SK-N-SH (cell line): Measurements from ENCODE around the gene CDK3. TPM values are rescaled to one million over a fixed set of nuclear protein-coding genes. Genes with fewer than 3 reads are reported as not detected.
A peak's percentile ranks its signal among the peaks of the same experiment; 100 is the strongest.

Experiments
- CTCF ChIA-PET: fragments of 300-600, 350-600 bp; formaldehyde crosslinking; extraction: SDS; loops from one replicate; lab custom pipeline; 2021; lab: Yijun Ruan, JAX
- POLR2A ChIA-PET: fragments of 350-600 bp; sonication (Branson Sonifier 250); formaldehyde crosslinking; extraction: SDS; loops from one replicate; lab custom pipeline; 2020; ENCODE audit warnings: antibody characterized with exemption, inconsistent platforms; lab: Yijun Ruan, JAX
- DNase-seq: peaks from one replicate; pipeline ENCODE4 v3.0.0; 2012
- H2AFZ ChIP-seq: fragments of 200-600 bp; sonication (generic); 2 replicates; pipeline ENCODE4 v1.8.1; 2016; ENCODE audit warnings: antibody characterized with exemption, mild to moderate bottlenecking, low read depth
- H3F3A ChIP-seq: fragments of 200-600 bp; sonication (generic); replicated peaks from 2 replicates; pipeline ENCODE3; 2016; ENCODE audit warnings: antibody characterized with exemption, mild to moderate bottlenecking; ENCODE audit not compliant: insufficient read depth
- H3K27ac ChIP-seq, 2 experiments: fragments of 200-500 bp in 1 of 2; fragments of 200-600 bp in 1 of 2; sonication (Bioruptor generic) in 1 of 2; sonication (generic), shearing (Covaris generic) in 1 of 2; 2 replicates each; pipeline versions ENCODE4 v1.5.1 to v1.6.1; 2014 to 2016; ENCODE audit warnings: low read depth in 2 of 2, inconsistent platforms in 1 of 2, low read length in 1 of 2, mild to moderate bottlenecking in 1 of 2, mixed read lengths in 1 of 2
- H3K27me3 ChIP-seq: fragments of 200-600 bp; sonication (generic), shearing (Covaris generic); 2 replicates; pipeline ENCODE4 v1.6.1; 2016; ENCODE audit warnings: mixed run types; ENCODE audit not compliant: insufficient read depth
- H3K36me3 ChIP-seq, 2 experiments: fragments of 200-500 bp in 1 of 2; fragments of 200-600 bp in 1 of 2; sonication (Bioruptor generic) in 1 of 2; sonication (generic) in 1 of 2; replicated peaks in 1 of 2; 2 replicates each; pipeline versions ENCODE3 to v1.5.1; 2014 to 2016; ENCODE audit warnings: low read length in 1 of 2, mild to moderate bottlenecking in 1 of 2; ENCODE audit not compliant: insufficient read depth in 2 of 2, control insufficient read depth in 1 of 2
- H3K4me1 ChIP-seq, 2 experiments: fragments of 200-500 bp in 1 of 2; fragments of 200-600 bp in 1 of 2; sonication (Bioruptor generic) in 1 of 2; sonication (generic), shearing (Covaris generic) in 1 of 2; 2 replicates each; pipeline versions ENCODE4 v1.5.1 to v1.6.1; 2014 to 2016; ENCODE audit warnings: low read depth in 1 of 2, low read length in 1 of 2, mixed run types in 1 of 2; ENCODE audit not compliant: insufficient read depth in 2 of 2, control insufficient read depth in 1 of 2
- H3K4me2 ChIP-seq: fragments of 200-600 bp; sonication (generic), shearing (Covaris generic); 2 replicates; pipeline ENCODE4 v1.6.1; 2017; ENCODE audit warnings: mixed run types
- H3K4me3 ChIP-seq, 2 experiments: fragments of 200-500 bp in 1 of 2; fragments of 200-600 bp in 1 of 2; sonication (Bioruptor generic) in 1 of 2; sonication (generic), shearing (Covaris generic) in 1 of 2; 2 replicates each; pipeline versions ENCODE4 v1.5.1 to v1.8.1; 2014 to 2016; ENCODE audit warnings: low read depth in 2 of 2, inconsistent platforms in 1 of 2, low read length in 1 of 2, mild to moderate bottlenecking in 1 of 2, mixed read lengths in 1 of 2, moderate library complexity in 1 of 2
- H3K79me2 ChIP-seq: fragments of 200-600 bp; sonication (generic); 2 replicates; pipeline ENCODE4 v1.8.1; 2017; ENCODE audit warnings: mild to moderate bottlenecking; ENCODE audit not compliant: insufficient read depth
- H3K9ac ChIP-seq: fragments of 200-600 bp; sonication (generic); 2 replicates; pipeline ENCODE4 v1.6.1; 2017; ENCODE audit warnings: mixed run types
- H3K9me2 ChIP-seq: fragments of 200-600 bp; sonication (generic); 2 replicates; pipeline ENCODE4 v1.6.1; 2017; ENCODE audit warnings: mixed run types
- H3K9me3 ChIP-seq: fragments of 200-600 bp; sonication (generic); 2 replicates; pipeline ENCODE4 v1.6.1; 2017; ENCODE audit warnings: mixed run types, mild to moderate bottlenecking, moderate library complexity
- H4K20me1 ChIP-seq: fragments of 200-600 bp; sonication (generic); 2 replicates; pipeline ENCODE4 v1.6.1; 2017; ENCODE audit warnings: mild to moderate bottlenecking, mixed run types; ENCODE audit not compliant: insufficient read depth
- CHD2 ChIP-seq: fragments of 150-350 bp; IDR thresholded peaks from 2 replicates; pipeline ENCODE4 v1.6.1; 2018; ENCODE audit warnings: low read length; ENCODE audit not compliant: partially characterized antibody
- EP300 ChIP-seq, 2 experiments: IDR thresholded peaks; 2 replicates each; pipeline versions ENCODE4 v1.4.0 to v1.6.1; 2012; ENCODE audit warnings: borderline replicate concordance in 1 of 2, low read depth in 1 of 2, low read length in 1 of 2
- EZH2phosphoT487 ChIP-seq: fragments of 200-600 bp; sonication (generic); IDR thresholded peaks from 2 replicates; pipeline ENCODE4 v1.6.1; 2017; ENCODE audit warnings: low read depth, mixed run types, mild to moderate bottlenecking, antibody characterized with exemption, moderate library complexity, borderline replicate concordance
- FOXJ3 ChIP-seq: sonication (generic); formaldehyde crosslinking; IDR thresholded peaks from 2 replicates; pipeline ENCODE4 v1.5.1; 2020; ENCODE audit warnings: mild to moderate bottlenecking, missing genetic modification reagents
- FOXM1 ChIP-seq: IDR thresholded peaks from 2 replicates; pipeline ENCODE4 v1.4.0; 2012; ENCODE audit warnings: low read depth, mild to moderate bottlenecking
- GABPA ChIP-seq: IDR thresholded peaks from 2 replicates; pipeline ENCODE4 v1.4.0; 2012; ENCODE audit warnings: low read depth, mild to moderate bottlenecking
- GATA2 ChIP-seq: sonication (generic); formaldehyde crosslinking; IDR thresholded peaks from 2 replicates; pipeline ENCODE4 v1.5.0; 2020; ENCODE audit warnings: mild to moderate bottlenecking, missing genetic modification reagents
- MXI1 ChIP-seq: IDR thresholded peaks from 2 replicates; pipeline ENCODE4 v1.6.1; 2012; ENCODE audit warnings: mild to moderate bottlenecking, low read depth, low read length, improper control_type of control experiment
- NFIC ChIP-seq: IDR thresholded peaks from 2 replicates; pipeline ENCODE4 v1.4.0; 2012; ENCODE audit warnings: borderline replicate concordance
- NRF1 ChIP-seq: IDR thresholded peaks from 2 replicates; pipeline ENCODE4 v1.6.1; 2012; ENCODE audit warnings: low read depth, mild to moderate bottlenecking, low read length
- POLR2AphosphoS5 ChIP-seq: IDR thresholded peaks from 2 replicates; pipeline ENCODE4 v1.6.1; 2012; ENCODE audit warnings: low read depth, low read length
- RCOR1 ChIP-seq: fragments of 150-350 bp; IDR thresholded peaks from 2 replicates; pipeline ENCODE4 v1.6.1; 2017; ENCODE audit warnings: antibody characterized with exemption, low read length
- RXRA ChIP-seq: IDR thresholded peaks from 2 replicates; pipeline ENCODE4 v1.4.0; 2012; ENCODE audit warnings: low read depth, mild to moderate bottlenecking, borderline replicate concordance
- SMC3 ChIP-seq: IDR thresholded peaks from 2 replicates; pipeline ENCODE4 v1.6.1; 2012; ENCODE audit warnings: low read depth, low read length, improper control_type of control experiment
- TAF1 ChIP-seq: IDR thresholded peaks from 2 replicates; pipeline ENCODE4 v1.6.1; 2012; ENCODE audit warnings: low read depth, mild to moderate bottlenecking, low read length, moderate library complexity, borderline replicate concordance
- TCF12 ChIP-seq: IDR thresholded peaks from 2 replicates; pipeline ENCODE4 v1.4.0; 2012
- YY1 ChIP-seq: IDR thresholded peaks from 2 replicates; pipeline ENCODE4 v1.4.0; 2012; ENCODE audit warnings: low read depth, mild to moderate bottlenecking
- WGBS: methylation state at CpG from one replicate; pipeline ENCODE4 v1.1.6; 2017; ENCODE audit warnings: low lambda C conversion rate; 5-methylcytosine and 5-hydroxymethylcytosine counted together
- polyA plus RNA-seq, 3 experiments: library from polyadenylated mRNA; depleted of rRNA; stranded (reverse); fragments of >200 nt; gene quantifications; 2 replicates each; pipeline ENCODE4 v1.2.3, GENCODE V29; 2012
- TF ChIP-seq, protein P1 (sequence below): IDR thresholded peaks from 2 replicates; pipeline ENCODE4 v1.4.0; 2012; ENCODE audit warnings: low read depth, borderline replicate concordance
- TF ChIP-seq, protein P2 (sequence below): IDR thresholded peaks from 2 replicates; pipeline ENCODE4 v1.4.0; 2012; ENCODE audit warnings: low read depth, borderline replicate concordance

CDK3 gene
- polyA plus RNA-seq, 1 of the 3 experiments (the other 2 are of a cell fraction) = 14.6 TPM

DNA sequence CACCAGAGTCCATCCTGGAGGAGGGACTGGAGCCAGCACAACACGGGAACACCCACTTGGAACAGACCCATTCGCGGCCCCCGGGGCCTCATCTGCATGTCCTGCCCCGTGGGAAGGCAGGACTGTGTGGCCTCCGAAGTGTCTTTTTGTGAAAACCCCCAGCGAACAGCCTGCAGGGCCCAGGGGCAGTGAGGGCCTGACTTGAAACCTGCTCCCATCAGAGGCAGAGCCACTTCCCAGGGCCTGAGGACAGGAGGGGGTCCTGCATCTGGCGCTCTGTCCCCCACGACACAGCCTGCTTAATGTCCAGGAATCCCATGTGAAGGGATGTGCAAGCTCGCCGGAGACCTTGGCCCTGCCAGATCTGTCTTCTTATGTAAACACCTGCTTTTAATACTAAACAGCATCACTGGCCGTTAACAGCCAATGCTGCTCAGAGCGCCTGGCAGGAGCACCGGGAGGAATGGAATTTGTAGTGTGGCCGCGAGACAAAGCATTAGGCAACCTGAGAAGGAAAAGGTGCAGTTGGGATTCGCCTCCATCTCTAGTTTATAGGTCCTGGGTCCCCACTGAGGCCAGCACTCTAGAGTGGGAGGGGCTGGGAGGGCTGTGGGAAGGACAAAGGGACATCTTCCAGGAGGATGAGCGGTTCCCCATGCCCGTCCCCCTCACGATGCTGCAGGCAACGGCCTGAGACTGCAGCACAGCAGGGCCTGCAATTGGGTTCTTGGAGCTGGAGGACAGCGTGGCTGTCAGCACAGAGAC is 36.0 kb downstream of the CDK3 start:
- POLR2A ChIA-PET = interaction anchor here (0.6 to 1.3 kb wide), 5 partner anchors 9 to 232 kb away, joined by 3 to 7 read pairs (median 3); partner anchors contain the start of genes EVPL and SRP68
- Histone ChIP-seq H3K36me3 (peaks cover 36 to 38% of the 10 kb centered on the region in 2 experiments), H3K4me1 (peaks cover 0 to 12% of the 10 kb centered on the region in 2 experiments; a peak in 1 of 4 replicates), H4K20me1 (no peaks in the 10 kb centered on the region), H2AFZ (no peak overlapping the region)
- peak; percentile 99 for TF ChIP-seq RCOR1
- peak; percentile 86 for TF ChIP-seq FOXJ3 (CRISPR knock-in tag)
- TF ChIP-seq MXI1 = peak; percentile 60; the same call in 1 of the 2 replicates
- TF ChIP-seq EZH2phosphoT487 = no peak
- peak; percentile 84 for TF ChIP-seq CHD2
- TF ChIP-seq NFIC = no peak
- TF ChIP-seq YY1 = no peak
- peak; percentile 42; the same call in 1 of the 2 replicates for TF ChIP-seq TCF12
- TF ChIP-seq EP300 (IDR thresholded peaks at IDR 0.05; ENCODE audit: borderline replicate concordance in 1 of 2, low read depth in 1 of 2, low read length in 1 of 2) = peak in 1 of 2 experiments; percentile 23; a peak in 1 of 4 replicates
- no peak for TF ChIP-seq GATA2
- TF ChIP-seq, all 33 proteins: peak for 6
- WGBS = 65% methylated on average over 21 of the region's 22 CpGs
- Histone ChIP-seq H3K79me2 (no peaks in the 10 kb centered on the region), H3K9me2 (no peaks in the 10 kb centered on the region), H3K27ac (peak overlapping the region in 1 of 2 experiments; percentile 47; a peak in 2 of 4 replicates), H3F3A (peaks cover 11% of the 10 kb centered on the region), H3K4me2 (no peak overlapping the region), H3K9ac (no peak overlapping the region), H3K9me3 (no peaks in the 10 kb centered on the region), H3K27me3 (no peaks in the 10 kb centered on the region), H3K4me3 (no peak overlapping the region)
- DNase-seq = peak; percentile 89
- CTCF ChIA-PET = interaction anchor here (0.8 to 13.5 kb wide), 11 partner anchors 10 to 181 kb away, joined by 3 to 133 read pairs (median 4); partner anchors contain the start of genes CDK3 and MRPL38

DNA sequence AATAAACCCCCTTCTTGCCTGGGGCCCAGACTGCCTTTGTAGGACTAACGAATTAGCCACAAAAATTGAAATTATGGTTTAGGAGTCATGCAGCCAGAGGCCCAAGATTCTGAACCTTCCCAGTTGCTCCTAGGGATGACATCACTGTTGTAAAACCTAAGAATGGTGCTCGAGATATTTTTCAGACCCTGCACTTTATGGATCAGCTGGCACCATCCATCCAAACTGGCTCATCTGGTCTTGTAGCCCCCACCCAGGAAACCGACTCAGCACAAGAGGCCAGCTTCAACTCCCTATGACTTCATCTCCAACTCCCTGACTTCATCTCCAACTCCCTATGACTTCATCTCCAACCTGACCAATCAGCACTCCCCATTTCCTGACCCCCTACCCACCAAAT is 37.4 kb downstream of the CDK3 start:
- POLR2A ChIA-PET = no interaction called here
- no peak for TF ChIP-seq NRF1
- TF ChIP-seq, protein P1, sequence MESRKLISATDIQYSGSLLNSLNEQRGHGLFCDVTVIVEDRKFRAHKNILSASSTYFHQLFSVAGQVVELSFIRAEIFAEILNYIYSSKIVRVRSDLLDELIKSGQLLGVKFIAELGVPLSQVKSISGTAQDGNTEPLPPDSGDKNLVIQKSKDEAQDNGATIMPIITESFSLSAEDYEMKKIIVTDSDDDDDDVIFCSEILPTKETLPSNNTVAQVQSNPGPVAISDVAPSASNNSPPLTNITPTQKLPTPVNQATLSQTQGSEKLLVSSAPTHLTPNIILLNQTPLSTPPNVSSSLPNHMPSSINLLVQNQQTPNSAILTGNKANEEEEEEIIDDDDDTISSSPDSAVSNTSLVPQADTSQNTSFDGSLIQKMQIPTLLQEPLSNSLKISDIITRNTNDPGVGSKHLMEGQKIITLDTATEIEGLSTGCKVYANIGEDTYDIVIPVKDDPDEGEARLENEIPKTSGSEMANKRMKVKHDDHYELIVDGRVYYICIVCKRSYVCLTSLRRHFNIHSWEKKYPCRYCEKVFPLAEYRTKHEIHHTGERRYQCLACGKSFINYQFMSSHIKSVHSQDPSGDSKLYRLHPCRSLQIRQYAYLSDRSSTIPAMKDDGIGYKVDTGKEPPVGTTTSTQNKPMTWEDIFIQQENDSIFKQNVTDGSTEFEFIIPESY = no peak
- no peak for TF ChIP-seq MXI1
- no peak for TF ChIP-seq CHD2
- TF ChIP-seq, protein P2, sequence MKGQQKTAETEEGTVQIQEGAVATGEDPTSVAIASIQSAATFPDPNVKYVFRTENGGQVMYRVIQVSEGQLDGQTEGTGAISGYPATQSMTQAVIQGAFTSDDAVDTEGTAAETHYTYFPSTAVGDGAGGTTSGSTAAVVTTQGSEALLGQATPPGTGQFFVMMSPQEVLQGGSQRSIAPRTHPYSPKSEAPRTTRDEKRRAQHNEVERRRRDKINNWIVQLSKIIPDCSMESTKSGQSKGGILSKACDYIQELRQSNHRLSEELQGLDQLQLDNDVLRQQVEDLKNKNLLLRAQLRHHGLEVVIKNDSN = no peak
- no peak for TF ChIP-seq RXRA
- TF ChIP-seq GABPA = no peak
- TF ChIP-seq RCOR1 = no peak
- no peak for TF ChIP-seq EZH2phosphoT487
- no peak for TF ChIP-seq FOXM1
- TF ChIP-seq TCF12 = no peak
- no peak; the same call in 1 of the 2 replicates for TF ChIP-seq POLR2AphosphoS5
- no peak for TF ChIP-seq TAF1
- no peak for TF ChIP-seq NFIC
- no peak for TF ChIP-seq SMC3
- H2AFZ ChIP-seq = no peak overlapping the region
- WGBS = 87% methylated on average over 3 of the region's 3 CpGs
- H3K9ac ChIP-seq = no peak overlapping the region
- H3K4me1 ChIP-seq = peaks cover 0 to 12% of the 10 kb centered on the region in 2 experiments; a peak in 1 of 4 replicates
- H3K9me2 ChIP-seq = no peaks in the 10 kb centered on the region
- peaks cover 41 to 49% of the 10 kb centered on the region in 2 experiments for H3K36me3 ChIP-seq
- no peaks in the 10 kb centered on the region for H3K9me3 ChIP-seq
- H3F3A ChIP-seq = peaks cover 11% of the 10 kb centered on the region
- H3K27ac ChIP-seq = no peak overlapping the region; a peak in 1 of 4 replicates
- CTCF ChIA-PET = interaction anchor here (0.9 to 13.5 kb wide), 7 partner anchors 9 to 182 kb away, joined by 3 to 133 read pairs (median 3); no protein-coding TSS in a partner anchor
- H3K4me3 ChIP-seq = no peak overlapping the region
- H3K79me2 ChIP-seq = no peaks in the 10 kb centered on the region
- no peak overlapping the region for H3K4me2 ChIP-seq
- DNase-seq = no peak
- H3K27me3 ChIP-seq = no peaks in the 10 kb centered on the region
- H4K20me1 ChIP-seq = no peaks in the 10 kb centered on the region
